H9 (cell line): ENCODE measurements around the gene LCE1E. TPM values are rescaled to one million over a fixed set of nuclear protein-coding genes. Genes with fewer than 3 reads are reported as not detected.

ENCODE experiments used
- DNase-seq: peaks from one replicate; pipeline ENCODE4 v3.0.0-alpha.2; 2017
- H2AFZ ChIP-seq: one replicate; pipeline ENCODE4 v1.6.1; 2013; ENCODE audit warnings: mild to moderate bottlenecking, low read length, control low read depth, moderate library complexity
- H2AK5ac ChIP-seq: 2 replicates; pipeline ENCODE4 v1.6.1; 2013; ENCODE audit warnings: low read length, control low read depth, mixed read lengths; ENCODE audit not compliant: insufficient read length
- H2BK120ac ChIP-seq: one replicate; pipeline ENCODE4 v1.6.1; 2013; ENCODE audit warnings: low read depth, mild to moderate bottlenecking, low read length, control low read depth, inconsistent platforms; ENCODE audit not compliant: poor library complexity, severe bottlenecking
- H2BK12ac ChIP-seq: 2 replicates; pipeline ENCODE4 v1.6.1; 2013; ENCODE audit warnings: low read length, control low read depth, mixed read lengths, low read depth; ENCODE audit not compliant: insufficient read length
- H2BK15ac ChIP-seq: 2 replicates; pipeline ENCODE4 v1.6.1; 2013; ENCODE audit warnings: low read depth, low read length, control low read depth
- H2BK20ac ChIP-seq: one replicate; pipeline ENCODE4 v1.6.1; 2013; ENCODE audit warnings: low read depth, mild to moderate bottlenecking, low read length, control low read depth, inconsistent platforms; ENCODE audit not compliant: poor library complexity, severe bottlenecking
- H2BK5ac ChIP-seq: 2 replicates; pipeline ENCODE4 v1.6.1; 2013; ENCODE audit warnings: low read length, control low read depth, mixed read lengths; ENCODE audit not compliant: insufficient read length
- H3K14ac ChIP-seq: 2 replicates; pipeline ENCODE4 v1.6.1; 2013; ENCODE audit warnings: low read length, control low read depth; ENCODE audit not compliant: insufficient read depth
- H3K18ac ChIP-seq: 2 replicates; pipeline ENCODE4 v1.6.1; 2013; ENCODE audit warnings: low read depth, mild to moderate bottlenecking, mixed read lengths, low read length, control low read depth; ENCODE audit not compliant: insufficient read length
- H3K23ac ChIP-seq: 2 replicates; pipeline ENCODE4 v1.6.1; 2013; ENCODE audit warnings: low read length, control low read depth, mixed read lengths, low read depth; ENCODE audit not compliant: insufficient read length
- H3K23me2 ChIP-seq: 2 replicates; pipeline ENCODE4 v1.6.1; 2013; ENCODE audit warnings: low read depth, mild to moderate bottlenecking, mixed read lengths, low read length, control low read depth; ENCODE audit not compliant: insufficient read length, poor library complexity, severe bottlenecking
- H3K27ac ChIP-seq: 2 replicates; pipeline ENCODE4 v1.5.1; 2013; ENCODE audit warnings: low read length, control low read depth, mixed read lengths, low read depth; ENCODE audit not compliant: insufficient read length
- H3K27me3 ChIP-seq: 2 replicates; pipeline ENCODE4 v1.6.1; 2013; ENCODE audit warnings: low read length, control low read depth, inconsistent platforms; ENCODE audit not compliant: insufficient read depth
- H3K4ac ChIP-seq: 2 replicates; pipeline ENCODE4 v1.6.1; 2013; ENCODE audit warnings: low read depth, mild to moderate bottlenecking, control low read depth, inconsistent platforms, low read length, moderate library complexity
- H3K4me1 ChIP-seq: 2 replicates; pipeline ENCODE4 v1.6.1; 2013; ENCODE audit warnings: low read length, control low read depth, inconsistent platforms; ENCODE audit not compliant: insufficient read depth
- H3K4me2 ChIP-seq: 2 replicates; pipeline ENCODE4 v1.6.1; 2013; ENCODE audit warnings: low read length, control low read depth, mixed read lengths; ENCODE audit not compliant: insufficient read length, insufficient read depth
- H3K56ac ChIP-seq: 2 replicates; pipeline ENCODE4 v1.6.1; 2013; ENCODE audit warnings: low read depth, mild to moderate bottlenecking, mixed read lengths, low read length, control low read depth; ENCODE audit not compliant: insufficient read length
- H3K79me1 ChIP-seq: 2 replicates; pipeline ENCODE4 v1.6.1; 2013; ENCODE audit warnings: low read depth, mild to moderate bottlenecking, moderate library complexity, low read length, control low read depth, inconsistent platforms; ENCODE audit not compliant: insufficient read depth, poor library complexity, severe bottlenecking
- H3K79me2 ChIP-seq: 2 replicates; pipeline ENCODE4 v1.6.1; 2013; ENCODE audit warnings: low read length, control low read depth, inconsistent platforms; ENCODE audit not compliant: insufficient read depth
- H3K9ac ChIP-seq: 2 replicates; pipeline ENCODE4 v1.6.1; 2013; ENCODE audit warnings: low read length, control low read depth, mixed read lengths; ENCODE audit not compliant: insufficient read length; ENCODE audit errors: extremely low read depth
- H3K9me3 ChIP-seq: one replicate; pipeline ENCODE4 v1.6.1; 2013; ENCODE audit warnings: low read depth, low read length, inconsistent platforms; ENCODE audit not compliant: control insufficient read depth
- H3T11ph ChIP-seq: one replicate; pipeline ENCODE4 v1.6.1; 2013; ENCODE audit warnings: mild to moderate bottlenecking, low read length, control low read depth, inconsistent platforms
- H4K20me1 ChIP-seq: one replicate; pipeline ENCODE4 v1.6.1; 2013; ENCODE audit not compliant: control insufficient read depth, insufficient read length, insufficient read depth
- H4K5ac ChIP-seq: 2 replicates; pipeline ENCODE4 v1.6.1; 2013; ENCODE audit warnings: low read depth, mild to moderate bottlenecking, mixed read lengths, low read length, control low read depth; ENCODE audit not compliant: insufficient read length
- H4K8ac ChIP-seq: replicated peaks from 2 replicates; pipeline ENCODE4 v1.6.1; 2013; ENCODE audit warnings: low read length, control low read depth, mixed read lengths, low read depth; ENCODE audit not compliant: insufficient read length
- H4K91ac ChIP-seq: 2 replicates; pipeline ENCODE4 v1.6.1; 2013; ENCODE audit warnings: low read depth, mild to moderate bottlenecking, moderate library complexity, mixed read lengths, low read length, control low read depth; ENCODE audit not compliant: insufficient read length
- H3K27ac Mint-ChIP-seq, 3 experiments: 2 replicates in 2 of 3; 3 replicates in 1 of 3; pipeline ENCODE4 v1.8.0; 2020 to 2021; ENCODE audit warnings: mixed read lengths in 3 of 3, mild to moderate bottlenecking in 1 of 3, moderate library complexity in 1 of 3
- H3K27me3 Mint-ChIP-seq: 2 replicates; pipeline ENCODE4 v1.8.0; 2021; ENCODE audit warnings: low read depth, mild to moderate bottlenecking, moderate library complexity, mixed read lengths
- H3K36me3 Mint-ChIP-seq, 3 experiments: 2 replicates in 2 of 3; 3 replicates in 1 of 3; pipeline ENCODE4 v1.8.0; 2020 to 2021; ENCODE audit warnings: low read depth in 3 of 3, mixed read lengths in 3 of 3; ENCODE audit not compliant: insufficient read depth in 1 of 3
- H3K4me1 Mint-ChIP-seq, 2 experiments: 2 replicates each; pipeline ENCODE4 v1.8.0; 2020; ENCODE audit warnings: mixed read lengths in 2 of 2
- H3K4me3 Mint-ChIP-seq, 2 experiments: 2 replicates in 1 of 2; 3 replicates in 1 of 2; pipeline ENCODE4 v1.8.0; 2020 to 2021; ENCODE audit warnings: mild to moderate bottlenecking in 2 of 2, mixed read lengths in 2 of 2, moderate library complexity in 1 of 2
- H3K9me3 Mint-ChIP-seq, 2 experiments: 2 replicates in 1 of 2; 3 replicates in 1 of 2; pipeline ENCODE4 v1.8.0; 2020; ENCODE audit warnings: mild to moderate bottlenecking in 2 of 2, mixed read lengths in 2 of 2, moderate library complexity in 1 of 2
- CTCF ChIP-seq: fragments of 200-600 bp; sonication (generic); conservative IDR thresholded peaks from 3 replicates; pipeline ENCODE4 v1.8.0; 2021; ENCODE audit warnings: antibody characterized with exemption, mild to moderate bottlenecking
- WGBS: extraction: QIAGEN DNeasy Blood & Tissue Kit; methylation state at CpG from one replicate; pipeline ENCODE4 v1.1.7; 2013; ENCODE audit warnings: missing lambda C conversion rate, low lambda C conversion rate, mixed read lengths; ENCODE audit not compliant: insufficient read length; ENCODE audit errors: extremely low coverage; 5-methylcytosine and 5-hydroxymethylcytosine counted together
- total RNA-seq: library from RNA; stranded (reverse); gene quantifications from 2 replicates; pipeline ENCODE4 v1.2.1, GENCODE V29; 2021

The LCE1E gene
- total RNA-seq, 1 experiment from 2014 or later: not detected

GRCh38 chr1:152737997-152738396 lies 48.1 kb upstream of the LCE1E start:
- H3K36me3 Mint-ChIP-seq: peaks cover 0 to 32% (median 12%) of the 10 kb centered on the region in 3 experiments; a peak in 5 of 7 replicates
- H3K79me1 ChIP-seq: no peaks in the 10 kb centered on the region
- no peaks in the 10 kb centered on the region for H3K4me1 ChIP-seq
- H3K56ac ChIP-seq: no peak overlapping the region
- no peak overlapping the region for H4K91ac ChIP-seq
- no peak overlapping the region for H2BK12ac ChIP-seq
- no peak overlapping the region for H3K4ac ChIP-seq
- H3T11ph ChIP-seq: no peak overlapping the region
- no peak overlapping the region for H3K4me2 ChIP-seq
- no peak overlapping the region for H3K14ac ChIP-seq
- no peaks in the 10 kb centered on the region for H3K23me2 ChIP-seq
- H2AFZ ChIP-seq: no peak overlapping the region
- no peak overlapping the region for H2BK5ac ChIP-seq
- H2AK5ac ChIP-seq: no peak overlapping the region
- H2BK20ac ChIP-seq: no peak overlapping the region
- H3K9me3 Mint-ChIP-seq: peaks cover 96 to 97% of the 10 kb centered on the region in 2 experiments
- H3K4me1 Mint-ChIP-seq: no peaks in the 10 kb centered on the region
- no peak overlapping the region; a peak in 1 of 5 replicates for H3K4me3 Mint-ChIP-seq
- H4K5ac ChIP-seq: no peak overlapping the region
- DNase-seq: no peak
- peaks cover 3% of the 10 kb centered on the region; the same call in 1 of the 2 replicates for H3K27me3 Mint-ChIP-seq
- H2BK120ac ChIP-seq: no peak overlapping the region
- no peak overlapping the region for H3K9ac ChIP-seq
- H3K79me2 ChIP-seq: no peaks in the 10 kb centered on the region
- no peak for TF ChIP-seq CTCF
- no peaks in the 10 kb centered on the region for H3K27me3 ChIP-seq
- no peak overlapping the region for H3K23ac ChIP-seq
- H3K27ac Mint-ChIP-seq: no peak overlapping the region
- no peak overlapping the region for H3K18ac ChIP-seq
- WGBS: no CpG with 5 or more reads among the region's 5 CpGs
- no peaks in the 10 kb centered on the region for H4K20me1 ChIP-seq
- H3K9me3 ChIP-seq: peaks cover 93% of the 10 kb centered on the region
- no peak overlapping the region for H2BK15ac ChIP-seq
- no peak overlapping the region for H3K27ac ChIP-seq
- no peak overlapping the region for H4K8ac ChIP-seq
